ENCODE data around the gene FRMD4A.

DNA sequence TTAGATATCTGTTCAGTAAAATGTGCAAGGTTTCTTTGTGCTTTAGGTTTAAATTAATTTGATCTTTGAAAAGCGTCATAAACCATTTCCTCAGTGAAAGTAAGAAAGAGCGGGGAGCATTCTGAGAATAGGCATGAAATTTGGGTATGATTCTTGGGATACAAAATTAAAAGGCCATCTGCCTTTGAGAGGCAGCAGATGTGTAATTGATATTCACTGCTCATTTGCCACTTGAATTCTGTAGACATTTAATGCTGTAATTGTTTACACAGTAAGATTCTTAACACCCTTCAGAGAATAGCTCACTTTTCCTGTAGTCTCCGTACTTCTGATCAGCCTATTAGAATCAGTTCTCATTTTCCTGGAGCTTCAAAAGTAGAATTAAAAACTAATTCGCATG, 18.7 kb downstream of the FRMD4A start:
- TF ChIP-seq, protein P1, sequence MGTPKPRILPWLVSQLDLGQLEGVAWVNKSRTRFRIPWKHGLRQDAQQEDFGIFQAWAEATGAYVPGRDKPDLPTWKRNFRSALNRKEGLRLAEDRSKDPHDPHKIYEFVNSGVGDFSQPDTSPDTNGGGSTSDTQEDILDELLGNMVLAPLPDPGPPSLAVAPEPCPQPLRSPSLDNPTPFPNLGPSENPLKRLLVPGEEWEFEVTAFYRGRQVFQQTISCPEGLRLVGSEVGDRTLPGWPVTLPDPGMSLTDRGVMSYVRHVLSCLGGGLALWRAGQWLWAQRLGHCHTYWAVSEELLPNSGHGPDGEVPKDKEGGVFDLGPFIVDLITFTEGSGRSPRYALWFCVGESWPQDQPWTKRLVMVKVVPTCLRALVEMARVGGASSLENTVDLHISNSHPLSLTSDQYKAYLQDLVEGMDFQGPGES (IDR thresholded peaks at IDR 0.05) = no peak
- no peak for TF ChIP-seq SP1 (IDR thresholded peaks at IDR 0.05; ENCODE audit: low read depth, low read length)
- no peak for TF ChIP-seq SMC3 (IDR thresholded peaks at IDR 0.05; ENCODE audit: borderline replicate concordance, low read length)
- TF ChIP-seq, protein P2, sequence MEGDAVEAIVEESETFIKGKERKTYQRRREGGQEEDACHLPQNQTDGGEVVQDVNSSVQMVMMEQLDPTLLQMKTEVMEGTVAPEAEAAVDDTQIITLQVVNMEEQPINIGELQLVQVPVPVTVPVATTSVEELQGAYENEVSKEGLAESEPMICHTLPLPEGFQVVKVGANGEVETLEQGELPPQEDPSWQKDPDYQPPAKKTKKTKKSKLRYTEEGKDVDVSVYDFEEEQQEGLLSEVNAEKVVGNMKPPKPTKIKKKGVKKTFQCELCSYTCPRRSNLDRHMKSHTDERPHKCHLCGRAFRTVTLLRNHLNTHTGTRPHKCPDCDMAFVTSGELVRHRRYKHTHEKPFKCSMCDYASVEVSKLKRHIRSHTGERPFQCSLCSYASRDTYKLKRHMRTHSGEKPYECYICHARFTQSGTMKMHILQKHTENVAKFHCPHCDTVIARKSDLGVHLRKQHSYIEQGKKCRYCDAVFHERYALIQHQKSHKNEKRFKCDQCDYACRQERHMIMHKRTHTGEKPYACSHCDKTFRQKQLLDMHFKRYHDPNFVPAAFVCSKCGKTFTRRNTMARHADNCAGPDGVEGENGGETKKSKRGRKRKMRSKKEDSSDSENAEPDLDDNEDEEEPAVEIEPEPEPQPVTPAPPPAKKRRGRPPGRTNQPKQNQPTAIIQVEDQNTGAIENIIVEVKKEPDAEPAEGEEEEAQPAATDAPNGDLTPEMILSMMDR (IDR thresholded peaks at IDR 0.05 in 2 of 3, conservative IDR thresholded peaks at IDR 0.05 in 1 of 3; ENCODE audit: control insufficient read depth in 2 of 3, extremely low read depth in 1 of 3, insufficient read depth in 1 of 3, low read depth in 3 of 3, low read length in 3 of 3) = no peak
- no peak for TF ChIP-seq EP300 (IDR thresholded peaks at IDR 0.05; ENCODE audit: borderline replicate concordance in 1 of 2, control insufficient read depth in 1 of 2, low read depth in 2 of 2, low read length in 2 of 2)
- no peak for TF ChIP-seq NFIC (IDR thresholded peaks at IDR 0.05; ENCODE audit: low read depth, low read length)
- TF ChIP-seq KLF5 (IDR thresholded peaks at IDR 0.05; ENCODE audit: partially characterized antibody) = no peak
- no peak for TF ChIP-seq JUND (IDR thresholded peaks at IDR 0.05; ENCODE audit: low read depth, low read length)
- TF ChIP-seq BRCA1 (IDR thresholded peaks at IDR 0.05; ENCODE audit: low read depth, low read length) = no peak
- TF ChIP-seq IKZF1 (conservative IDR thresholded peaks at IDR 0.05) = no peak
- no peak for TF ChIP-seq POLR2AphosphoS5 (IDR thresholded peaks at IDR 0.05; ENCODE audit: low read length)

All from GM12878 (cell line).